Esophagus squamous epithelium (tissue), 5 donors: Measurements from ENCODE around the gene FNDC3B. TPM values are rescaled to one million over a fixed set of nuclear protein-coding genes. Genes with fewer than 3 reads are reported as not detected.
"Not testable (repeated sequence)": the region's sequence is repeated elsewhere in the genome, so short reads cannot be mapped to it uniquely, and the experiment has no call there.

Experiments
- DNase-seq: peaks from one replicate; lab custom pipeline; 2025; lab: John Stamatoyannopoulos, UW
- H3K27ac ChIP-seq, 4 donors: fragments of 200-600 bp; sonication (generic); one replicate each; pipeline ENCODE4 v1.5.1; 2016 to 2019; ENCODE audit warnings: mild to moderate bottlenecking in 1 of 4
- H3K27me3 ChIP-seq, 4 donors: fragments of 200-600 bp; sonication (generic); 1 replicate in 3 of 4; 2 replicates in 1 of 4; pipeline versions ENCODE4 v1.5.1 to v1.6.0; 2017 to 2021; ENCODE audit warnings: antibody characterized with exemption in 1 of 4
- H3K36me3 ChIP-seq, 3 donors: fragments of 200-600 bp; sonication (generic); one replicate each; pipeline ENCODE4 v1.5.1; 2016 to 2019
- H3K4me1 ChIP-seq, 3 donors: fragments of 200-600 bp; sonication (generic); one replicate each; pipeline ENCODE4 v1.5.1; 2017 to 2019
- H3K4me3 ChIP-seq, 4 donors: fragments of 200-600 bp; sonication (generic); 1 replicate in 3 of 4; 2 replicates in 1 of 4; pipeline ENCODE4 v1.5.1; 2016 to 2019; ENCODE audit warnings: mild to moderate bottlenecking in 2 of 4, moderate library complexity in 1 of 4
- H3K9me3 ChIP-seq, 3 donors: fragments of 200-600 bp; sonication (generic); one replicate each; pipeline ENCODE4 v1.5.1; 2016 to 2019
- POLR2A ChIP-seq, 4 donors: fragments of 450-650 bp; IDR thresholded peaks; one replicate each; pipeline ENCODE4 v1.6.1; 2017; ENCODE audit warnings: antibody characterized with exemption in 4 of 4, mild to moderate bottlenecking in 4 of 4, moderate library complexity in 3 of 4
- WGBS, 2 donors: methylation state at CpG; one replicate each; pipeline ENCODE4 v1.1.5; 2018; 5-methylcytosine and 5-hydroxymethylcytosine counted together
- intact Hi-C: fragments of 100-400 bp; cut with DNase I; formaldehyde crosslinking; loops from one replicate; pipeline ENCODE4 v1.15.0; 2022
- total RNA-seq, 4 donors: library from RNA; depleted of rRNA; stranded (reverse); fragments of >200 nt; gene quantifications; one replicate each; pipeline ENCODE4 v1.1.0, GENCODE V29; 2016
- TF ChIP-seq, protein P1 (sequence below), 6 experiments: fragments of 450-650 bp in 4 of 6; fragments of 200-600 bp in 2 of 6; sonication (generic) in 2 of 6; IDR thresholded peaks; one replicate each; pipeline ENCODE4 v1.5.1; 2016 to 2019; ENCODE audit warnings: antibody characterized with exemption in 6 of 6, mild to moderate bottlenecking in 4 of 6, moderate library complexity in 4 of 6
- donor health status: DM: yes; HTN: yes; CAD: no.

The FNDC3B gene
- total RNA-seq, 4 donors from 2014 or later = 7.7 to 44.3 (median 20.4) TPM

DNA sequence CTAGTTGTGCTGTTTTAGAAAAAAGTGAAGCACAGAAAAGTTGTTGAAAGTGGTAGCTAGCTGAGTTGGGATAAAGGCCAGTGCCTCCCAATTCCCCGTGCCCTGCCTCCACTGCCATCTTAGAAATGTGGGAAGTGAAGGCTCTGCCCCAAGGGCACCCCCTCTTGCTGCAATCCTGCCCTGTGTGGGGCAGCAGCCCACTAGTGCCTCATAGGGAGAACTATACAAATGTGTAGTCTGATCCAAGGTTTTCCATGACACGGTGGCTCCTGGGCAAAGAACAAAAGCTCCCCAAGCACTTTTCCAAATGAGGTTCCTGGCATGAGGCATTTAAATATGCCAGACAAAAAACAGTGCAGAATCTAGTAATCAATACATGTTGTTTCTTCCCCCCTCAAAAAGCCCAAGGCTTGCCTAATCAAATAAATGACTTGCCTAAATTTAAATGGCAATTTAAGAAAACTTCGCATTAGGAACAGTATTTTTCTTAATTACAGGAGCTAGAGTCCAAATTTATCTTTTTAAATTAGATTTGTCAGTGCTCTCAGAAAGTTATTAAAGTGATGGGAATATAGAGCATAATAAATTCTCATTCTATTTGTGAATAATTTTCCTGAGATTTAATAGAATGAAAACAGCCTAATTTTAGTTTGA is 325.1 kb downstream of the FNDC3B start:
- Histone ChIP-seq H3K27ac (no peak overlapping the region), H3K36me3 (peaks cover 0 to 36% (median 0%) of the 10 kb centered on the region in 3 donors), H3K27me3 (no peaks in the 10 kb centered on the region), H3K4me3 (no peak overlapping the region), H3K9me3 (no peaks in the 10 kb centered on the region), H3K4me1 (no peaks in the 10 kb centered on the region)
- no peak for TF ChIP-seq POLR2A (IDR thresholded peaks at IDR 0.05)
- TF ChIP-seq, protein P1, sequence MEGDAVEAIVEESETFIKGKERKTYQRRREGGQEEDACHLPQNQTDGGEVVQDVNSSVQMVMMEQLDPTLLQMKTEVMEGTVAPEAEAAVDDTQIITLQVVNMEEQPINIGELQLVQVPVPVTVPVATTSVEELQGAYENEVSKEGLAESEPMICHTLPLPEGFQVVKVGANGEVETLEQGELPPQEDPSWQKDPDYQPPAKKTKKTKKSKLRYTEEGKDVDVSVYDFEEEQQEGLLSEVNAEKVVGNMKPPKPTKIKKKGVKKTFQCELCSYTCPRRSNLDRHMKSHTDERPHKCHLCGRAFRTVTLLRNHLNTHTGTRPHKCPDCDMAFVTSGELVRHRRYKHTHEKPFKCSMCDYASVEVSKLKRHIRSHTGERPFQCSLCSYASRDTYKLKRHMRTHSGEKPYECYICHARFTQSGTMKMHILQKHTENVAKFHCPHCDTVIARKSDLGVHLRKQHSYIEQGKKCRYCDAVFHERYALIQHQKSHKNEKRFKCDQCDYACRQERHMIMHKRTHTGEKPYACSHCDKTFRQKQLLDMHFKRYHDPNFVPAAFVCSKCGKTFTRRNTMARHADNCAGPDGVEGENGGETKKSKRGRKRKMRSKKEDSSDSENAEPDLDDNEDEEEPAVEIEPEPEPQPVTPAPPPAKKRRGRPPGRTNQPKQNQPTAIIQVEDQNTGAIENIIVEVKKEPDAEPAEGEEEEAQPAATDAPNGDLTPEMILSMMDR (IDR thresholded peaks at IDR 0.05) = no peak
- intact Hi-C loops = no loop called here
- no peak for DNase-seq
- 84 to 88% methylated on average over 3 of the region's 3 CpGs for WGBS, 2 donors

DNA sequence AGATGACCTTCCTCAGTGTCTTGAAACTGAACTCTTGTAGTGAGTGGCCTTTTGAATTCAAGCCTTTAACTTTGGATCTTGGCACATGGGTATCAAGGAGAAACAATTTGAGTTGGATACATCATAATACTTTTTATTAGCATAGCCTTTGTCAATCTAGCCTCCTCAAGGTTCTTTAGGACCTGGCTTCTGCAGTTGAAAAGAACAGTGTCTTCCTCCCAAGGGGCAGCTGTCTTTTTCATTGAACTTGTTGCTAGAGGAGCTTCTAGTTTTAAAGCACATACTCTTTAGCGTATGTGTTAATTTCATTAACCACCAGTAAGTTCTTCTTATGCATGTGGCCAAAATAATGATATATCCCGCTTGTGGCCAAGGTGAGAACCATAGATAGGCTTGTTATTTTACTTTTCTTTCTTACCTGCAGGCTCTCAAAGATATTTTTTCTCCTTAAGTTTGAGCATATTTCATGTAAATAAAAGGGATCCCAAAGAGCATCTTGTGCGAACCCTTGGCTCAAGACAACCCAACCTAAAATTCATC is 325.7 kb downstream of the FNDC3B start:
- Histone ChIP-seq H3K4me1 (no peaks in the 10 kb centered on the region), H3K27me3 (no peaks in the 10 kb centered on the region), H3K9me3 (no peaks in the 10 kb centered on the region), H3K27ac (no peak overlapping the region), H3K36me3 (peaks cover 0 to 36% (median 0%) of the 10 kb centered on the region in 3 donors), H3K4me3 (no peak overlapping the region)
- no peak for DNase-seq
- intact Hi-C loops = no loop called here
- 92 to 94% methylated on average over 3 of the region's 3 CpGs for WGBS, 2 donors
- TF ChIP-seq, protein P1 (IDR thresholded peaks at IDR 0.05) = no peak
- TF ChIP-seq POLR2A (IDR thresholded peaks at IDR 0.05) = no peak

DNA sequence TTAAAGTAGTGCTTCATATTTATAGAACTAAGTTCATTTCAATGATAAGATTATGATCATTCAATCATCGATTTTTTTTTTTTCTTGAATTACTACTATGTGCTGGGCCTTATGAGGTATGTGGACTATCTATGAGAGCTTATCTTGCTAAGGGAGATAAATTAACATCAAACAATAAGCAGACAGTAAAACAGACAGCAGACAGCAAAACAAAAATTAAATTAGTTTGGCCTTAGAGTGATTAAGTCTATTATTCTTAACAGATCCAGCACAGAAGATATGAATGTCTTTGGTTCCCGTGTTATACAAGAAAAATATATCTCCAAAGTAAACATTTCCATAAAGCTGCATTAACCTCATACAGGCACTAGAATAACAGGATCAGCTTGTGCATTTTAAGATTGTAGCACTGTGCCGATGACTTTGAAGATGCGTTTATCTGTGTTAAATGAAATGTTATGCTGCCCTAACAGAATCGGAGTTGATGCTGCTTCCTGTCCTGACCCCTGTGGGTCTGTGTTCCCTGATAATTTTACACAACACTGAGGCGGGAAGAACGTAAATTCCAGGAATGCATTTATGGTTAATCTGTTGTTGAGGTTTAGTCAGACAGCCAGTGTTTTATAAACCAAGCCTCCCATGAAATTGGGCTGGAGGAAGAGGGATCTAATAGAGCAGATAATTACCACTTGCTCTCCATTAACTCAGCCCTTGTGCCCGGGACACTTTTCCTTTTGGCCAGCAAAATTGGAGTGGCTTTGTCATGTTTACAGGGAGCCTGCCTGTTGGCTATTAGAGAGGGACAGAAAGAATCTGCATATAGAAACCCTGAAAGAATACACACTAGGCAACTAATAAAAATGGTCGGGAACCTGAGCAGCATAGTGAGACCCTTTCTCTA is 328.1 kb downstream of the FNDC3B start:
- no peaks in the 10 kb centered on the region for H3K9me3 ChIP-seq
- H3K27ac ChIP-seq = no peak overlapping the region
- H3K36me3 ChIP-seq = peaks cover 0 to 28% (median 0%) of the 10 kb centered on the region in 3 donors
- no peak for TF ChIP-seq POLR2A (IDR thresholded peaks at IDR 0.05)
- TF ChIP-seq, protein P1 (IDR thresholded peaks at IDR 0.05) = no peak
- DNase-seq = no peak
- H3K4me3 ChIP-seq = no peak overlapping the region
- 82 to 83% methylated on average over 9 of the region's 9 CpGs for WGBS, 2 donors
- intact Hi-C loops = no loop called here
- H3K4me1 ChIP-seq = no peaks in the 10 kb centered on the region
- no peaks in the 10 kb centered on the region for H3K27me3 ChIP-seq

GRCh38 chr3:172368556-172368955 is 329.2 kb downstream of the FNDC3B start:
- DNase-seq, H3K4me1 ChIP-seq, H3K27ac ChIP-seq, H3K9me3 ChIP-seq, intact Hi-C loops, H3K27me3 ChIP-seq, H3K4me3 ChIP-seq: not testable (repeated sequence)
- 89% methylated on average over 4 to 5 of the region's 5 CpGs for WGBS, 2 donors
- H3K36me3 ChIP-seq = peaks cover 0 to 27% (median 0%) of the 10 kb centered on the region in 3 donors

- no peaks in the 10 kb centered on the region for H3K9me3 ChIP-seq
- TF ChIP-seq POLR2A (IDR thresholded peaks at IDR 0.05) = no peak
- TF ChIP-seq, protein P1 (IDR thresholded peaks at IDR 0.05) = no peak
- H3K4me3 ChIP-seq = no peak overlapping the region
- WGBS, 2 donors = 82 to 85% methylated on average over 9 of the region's 9 CpGs
- H3K36me3 ChIP-seq = peaks cover 0 to 22% (median 0%) of the 10 kb centered on the region in 3 donors
- intact Hi-C loops = no loop called here
- no peaks in the 10 kb centered on the region for H3K27me3 ChIP-seq
- no peaks in the 10 kb centered on the region for H3K4me1 ChIP-seq
- no peak overlapping the region for H3K27ac ChIP-seq
- DNase-seq = no peak
These were observed 330.3 kb downstream of the FNDC3B start for GRCh38 chr3:172369590-172370259.
